Chondrocyte (in vitro differentiated cells): Measurements from ENCODE around the gene NRP2. TPM values are rescaled to one million over a fixed set of nuclear protein-coding genes. Genes with fewer than 3 reads are reported as not detected.

Experiments used
- DNase-seq: peaks from one replicate; pipeline ENCODE4 v3.0.0; 2021; ENCODE audit warnings: mixed read lengths, low spot score
- H3K27ac Mint-ChIP-seq: one replicate; pipeline ENCODE4 v1.8.0; 2021; ENCODE audit warnings: mild to moderate bottlenecking, moderate library complexity, mixed read lengths; ENCODE audit not compliant: unreplicated experiment
- H3K27me3 Mint-ChIP-seq: 2 replicates; pipeline ENCODE4 v1.8.0; 2021; ENCODE audit warnings: low read depth, mixed read lengths
- H3K36me3 Mint-ChIP-seq: 2 replicates; pipeline ENCODE4 v1.8.0; 2021; ENCODE audit warnings: low read depth, mixed read lengths
- H3K4me1 Mint-ChIP-seq: 2 replicates; pipeline ENCODE4 v1.8.0; 2021; ENCODE audit warnings: low read depth, mild to moderate bottlenecking, mixed read lengths
- H3K4me3 Mint-ChIP-seq: one replicate; pipeline ENCODE4 v1.8.0; 2021; ENCODE audit warnings: mild to moderate bottlenecking, moderate library complexity, mixed read lengths; ENCODE audit not compliant: unreplicated experiment
- H3K9me3 Mint-ChIP-seq: 2 replicates; pipeline ENCODE4 v1.8.0; 2021; ENCODE audit warnings: low read depth, mixed read lengths
- CTCF ChIP-seq: fragments of 200-600 bp; sonication (generic); IDR thresholded peaks from 2 replicates; pipeline ENCODE4 v1.5.0; 2021; ENCODE audit warnings: antibody characterized with exemption, mild to moderate bottlenecking, moderate library complexity
- total RNA-seq: library from RNA; stranded (reverse); gene quantifications from 3 replicates; pipeline ENCODE4 v1.2.1, GENCODE V29; 2021

Gene NRP2
- total RNA-seq, 1 donor from 2014 or later = 34.5 TPM

- DNase-seq = no peak
- Mint-ChIP-seq H3K4me3 (no peak overlapping the region), H3K36me3 (no peaks in the 10 kb centered on the region), H3K9me3 (no peaks in the 10 kb centered on the region), H3K4me1 (peaks cover 38% of the 10 kb centered on the region), H3K27me3 (no peaks in the 10 kb centered on the region), H3K27ac (no peak overlapping the region)
- peak; percentile 88 for TF ChIP-seq CTCF
Measured at GRCh38 chr2:205680067-205680466, 2.2 kb upstream of the NRP2 start.

- Mint-ChIP-seq H3K36me3 (no peaks in the 10 kb centered on the region), H3K4me3 (no peak overlapping the region), H3K4me1 (peaks cover 40% of the 10 kb centered on the region), H3K27me3 (no peaks in the 10 kb centered on the region), H3K9me3 (no peaks in the 10 kb centered on the region), H3K27ac (no peak overlapping the region)
- TF ChIP-seq CTCF = no peak
- DNase-seq = no peak
Measured at GRCh38 chr2:205680903-205681302, 1.4 kb upstream of the NRP2 start.

GRCh38 chr2:205681401-205682238 is 681 bp upstream of the NRP2 start:
- no peaks in the 10 kb centered on the region for H3K36me3 Mint-ChIP-seq
- H3K27me3 Mint-ChIP-seq = no peaks in the 10 kb centered on the region
- H3K27ac Mint-ChIP-seq = peak overlapping the region; percentile 1
- TF ChIP-seq CTCF = no peak
- H3K4me1 Mint-ChIP-seq = peaks cover 46% of the 10 kb centered on the region
- no peaks in the 10 kb centered on the region for H3K9me3 Mint-ChIP-seq
- DNase-seq = no peak
- H3K4me3 Mint-ChIP-seq = peak overlapping the region; percentile 73

GRCh38 chr2:205682971-205683501 is 735 bp downstream of the NRP2 start:
- Mint-ChIP-seq H3K9me3 (no peaks in the 10 kb centered on the region), H3K4me1 (peaks cover 59% of the 10 kb centered on the region), H3K27me3 (no peaks in the 10 kb centered on the region), H3K27ac (peak overlapping the region; percentile 94), H3K4me3 (peak overlapping the region; percentile 86), H3K36me3 (no peaks in the 10 kb centered on the region)
- no peak for DNase-seq
- TF ChIP-seq CTCF = no peak

- Mint-ChIP-seq H3K9me3 (no peaks in the 10 kb centered on the region), H3K27ac (peak overlapping the region; percentile 94), H3K4me3 (peak overlapping the region; percentile 86), H3K4me1 (peaks cover 66% of the 10 kb centered on the region), H3K36me3 (no peaks in the 10 kb centered on the region), H3K27me3 (no peaks in the 10 kb centered on the region)
- DNase-seq = no peak
- TF ChIP-seq CTCF = no peak
Measured at GRCh38 chr2:205683502-205684367, 1.4 kb downstream of the NRP2 start.
